GM12872 (cell line): ENCODE results near the gene SH3RF1.

Experiments used
- TF ChIP-seq, protein P1 (sequence below): IDR thresholded peaks from 3 replicates; pipeline ENCODE4 v1.5.1; 2011; ENCODE audit warnings: low read depth, mild to moderate bottlenecking, low read length, moderate library complexity; ENCODE audit not compliant: insufficient read depth

SH3RF1 gene

DNA sequence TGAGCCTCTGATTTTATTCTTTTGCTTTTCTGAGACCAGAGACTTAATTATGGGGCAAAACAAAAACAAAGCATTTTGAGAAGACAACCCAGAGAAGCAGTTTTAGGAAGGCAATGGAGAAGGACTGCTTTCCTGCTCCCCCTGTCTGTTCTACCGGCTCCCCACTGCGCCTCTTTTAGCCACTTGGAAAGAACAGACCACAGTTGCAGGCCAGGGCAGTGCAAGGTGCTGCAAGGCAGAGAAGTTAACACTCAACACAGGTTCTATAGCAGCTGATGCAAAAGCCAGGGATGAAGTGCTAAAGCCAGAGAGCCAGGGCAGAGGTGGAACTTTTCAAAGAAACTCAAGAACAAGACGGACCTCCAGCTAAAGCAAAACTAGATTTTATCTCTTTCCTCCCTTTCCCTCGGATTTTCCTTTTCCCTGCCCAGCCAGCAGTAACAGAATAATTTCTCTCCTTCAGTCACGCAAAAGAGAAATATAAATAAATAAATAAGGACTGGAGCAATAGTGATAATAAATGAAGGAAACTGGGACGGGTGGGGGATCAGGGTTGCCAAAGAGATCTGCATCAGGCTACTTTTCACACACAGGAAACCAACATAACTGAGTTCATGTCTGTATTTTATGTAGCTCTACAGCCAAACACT is 10.4 kb downstream of the SH3RF1 start:
- TF ChIP-seq, protein P1, sequence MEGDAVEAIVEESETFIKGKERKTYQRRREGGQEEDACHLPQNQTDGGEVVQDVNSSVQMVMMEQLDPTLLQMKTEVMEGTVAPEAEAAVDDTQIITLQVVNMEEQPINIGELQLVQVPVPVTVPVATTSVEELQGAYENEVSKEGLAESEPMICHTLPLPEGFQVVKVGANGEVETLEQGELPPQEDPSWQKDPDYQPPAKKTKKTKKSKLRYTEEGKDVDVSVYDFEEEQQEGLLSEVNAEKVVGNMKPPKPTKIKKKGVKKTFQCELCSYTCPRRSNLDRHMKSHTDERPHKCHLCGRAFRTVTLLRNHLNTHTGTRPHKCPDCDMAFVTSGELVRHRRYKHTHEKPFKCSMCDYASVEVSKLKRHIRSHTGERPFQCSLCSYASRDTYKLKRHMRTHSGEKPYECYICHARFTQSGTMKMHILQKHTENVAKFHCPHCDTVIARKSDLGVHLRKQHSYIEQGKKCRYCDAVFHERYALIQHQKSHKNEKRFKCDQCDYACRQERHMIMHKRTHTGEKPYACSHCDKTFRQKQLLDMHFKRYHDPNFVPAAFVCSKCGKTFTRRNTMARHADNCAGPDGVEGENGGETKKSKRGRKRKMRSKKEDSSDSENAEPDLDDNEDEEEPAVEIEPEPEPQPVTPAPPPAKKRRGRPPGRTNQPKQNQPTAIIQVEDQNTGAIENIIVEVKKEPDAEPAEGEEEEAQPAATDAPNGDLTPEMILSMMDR = no peak

DNA sequence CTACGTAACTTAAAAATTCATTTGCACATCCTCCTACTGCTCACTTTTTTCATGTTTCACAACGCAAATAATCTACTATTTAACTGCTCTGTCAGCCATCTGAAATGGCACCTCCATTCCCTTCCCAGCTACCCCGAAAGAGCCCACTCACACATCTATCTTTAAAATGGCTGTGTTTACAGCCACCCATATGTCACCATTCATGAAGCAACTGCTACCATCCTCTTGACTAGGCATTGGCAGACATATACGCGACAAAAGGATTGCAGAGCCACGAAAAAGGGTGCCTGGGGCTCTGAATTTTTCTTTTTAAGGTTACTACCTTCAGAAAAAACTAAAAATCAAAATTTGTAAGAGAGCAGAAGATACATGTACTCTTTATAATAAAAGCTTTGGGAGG is 11.5 kb downstream of the SH3RF1 start:
- TF ChIP-seq, protein P1 = no peak

DNA sequence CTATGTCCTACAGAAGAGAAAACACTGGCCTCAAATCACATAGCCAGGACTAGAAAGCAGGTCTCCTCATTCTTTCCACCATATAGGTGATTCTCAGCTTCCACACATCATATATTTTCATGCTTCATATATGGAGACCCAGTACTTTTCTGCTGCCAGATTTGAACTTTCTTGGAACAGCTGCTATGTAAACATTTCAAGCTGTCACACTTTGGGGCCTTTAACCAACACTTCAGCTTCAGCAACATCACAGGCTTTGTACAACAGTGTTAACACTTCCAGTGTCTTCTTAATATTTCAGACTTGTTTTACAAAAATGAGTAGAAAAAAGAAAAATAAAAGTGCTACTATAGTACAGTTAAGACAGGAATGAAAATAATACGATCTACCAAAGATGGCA is 12.6 kb downstream of the SH3RF1 start:
- TF ChIP-seq, protein P1 = no peak

DNA sequence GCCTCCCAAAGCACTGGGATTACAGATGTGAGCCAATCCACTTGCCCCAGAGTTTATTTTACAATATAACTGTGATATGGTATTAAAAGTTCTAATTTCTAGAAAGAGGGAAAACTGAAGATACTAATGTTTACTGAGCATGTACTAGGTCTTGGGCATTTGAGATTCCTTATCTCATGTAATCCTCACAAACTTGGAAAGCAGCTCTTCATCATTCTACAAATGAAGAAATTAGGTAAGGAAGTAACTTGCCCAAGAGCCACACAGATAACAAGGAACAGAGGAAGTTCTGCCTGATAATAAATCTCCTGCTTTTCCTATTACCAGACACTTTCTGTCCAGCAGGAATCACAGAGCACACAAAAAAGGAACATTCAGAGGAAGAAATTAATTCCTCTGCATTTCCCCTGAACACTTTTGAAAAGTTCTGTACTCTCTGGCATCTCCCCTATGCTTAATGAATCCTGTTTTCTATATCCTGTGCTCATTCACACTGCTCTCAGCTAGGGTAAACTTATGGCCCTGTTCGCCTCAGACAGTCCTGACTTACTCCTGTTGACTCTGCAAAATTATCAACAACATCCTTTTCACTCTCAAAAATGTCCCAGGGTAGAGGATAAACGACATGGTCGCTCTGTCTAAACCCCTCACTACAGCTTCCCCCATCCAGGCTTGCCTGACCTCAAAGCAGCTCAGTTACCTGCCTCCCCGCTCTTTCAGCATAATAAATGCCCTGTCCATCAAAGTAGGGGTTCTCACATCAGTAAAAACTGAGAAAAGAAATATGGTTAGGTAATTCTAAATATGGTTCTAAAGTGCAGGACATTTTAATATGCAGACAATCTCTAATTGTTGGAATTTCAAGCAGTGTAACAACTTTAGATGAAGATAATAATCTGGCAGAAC is 13.6 kb downstream of the SH3RF1 start:
- TF ChIP-seq, protein P1 = no peak

DNA sequence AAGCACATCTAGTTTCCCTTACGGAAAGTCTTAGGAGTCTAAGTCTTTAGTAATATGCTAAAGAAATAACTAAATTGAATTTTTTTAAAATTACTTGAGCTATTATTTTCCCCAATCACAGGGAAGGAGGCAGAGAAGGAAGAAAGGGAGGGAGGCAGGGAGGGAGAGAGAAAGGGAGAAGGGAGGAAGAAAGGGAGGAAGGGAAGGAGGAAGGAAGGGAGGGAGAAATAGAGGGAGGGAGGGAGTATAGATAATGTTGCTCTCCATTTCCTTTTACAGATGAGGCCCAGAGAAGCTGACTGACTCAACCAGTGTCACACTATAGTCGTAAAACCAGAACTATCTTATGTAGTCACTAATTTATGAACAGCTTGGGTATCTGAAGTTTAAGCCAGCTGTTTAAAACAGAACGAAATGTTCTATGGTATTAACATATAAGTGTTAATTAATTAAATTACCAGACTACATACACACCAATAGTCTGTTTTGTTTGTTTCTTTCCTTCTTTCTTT is 14.6 kb downstream of the SH3RF1 start:
- TF ChIP-seq, protein P1 = no peak

DNA sequence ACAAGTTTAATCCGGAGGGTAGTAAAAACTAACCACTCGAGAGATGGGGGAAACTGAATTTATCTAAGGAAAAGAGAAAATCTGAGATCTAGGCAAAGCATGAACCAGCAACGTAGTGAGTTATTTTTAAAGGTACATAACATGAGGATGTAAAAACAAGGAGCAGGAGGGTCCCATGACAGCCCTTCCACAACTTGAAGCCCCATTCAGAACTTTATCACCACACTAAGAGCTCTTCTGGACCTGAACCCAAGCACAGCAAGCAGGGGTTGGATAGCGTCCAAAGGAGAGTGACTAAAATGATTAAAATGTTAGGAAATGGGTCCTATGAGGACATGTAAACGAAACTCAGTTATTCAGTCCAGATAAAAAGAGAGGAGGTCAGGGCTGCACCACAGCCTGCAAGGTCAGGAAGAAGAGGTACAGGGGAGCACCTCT is 16.2 kb downstream of the SH3RF1 start:
- TF ChIP-seq, protein P1 = no peak

DNA sequence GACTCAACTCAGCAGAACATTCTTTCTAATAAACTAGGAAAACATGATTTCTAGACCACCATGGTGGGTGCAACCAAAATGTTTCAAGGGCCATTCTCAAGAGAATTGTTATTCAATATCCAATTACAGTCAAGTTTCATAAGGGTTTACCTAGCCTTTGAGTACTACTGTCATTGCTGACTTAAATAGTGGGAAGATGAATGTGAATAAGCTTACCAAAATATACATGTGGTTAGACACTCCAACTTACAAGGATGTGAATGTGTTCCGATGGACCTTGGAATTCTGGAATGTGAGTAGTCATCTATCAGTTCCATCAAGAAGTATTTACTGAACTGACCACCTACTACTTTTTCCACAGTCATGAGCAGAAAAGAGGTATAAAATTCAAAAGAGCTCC is 16.9 kb downstream of the SH3RF1 start:
- TF ChIP-seq, protein P1 = no peak
